K562 (cell line): ENCODE data around the gene LTBP1. TPM values are rescaled to one million over a fixed set of nuclear protein-coding genes. Genes with fewer than 3 reads are reported as not detected.

Source experiments
- BCLAF1 ChIP-seq, 2 experiments: fragments of 450-650 bp in 1 of 2; IDR thresholded peaks; 2 replicates each; pipeline ENCODE4 v1.6.1; 2011 to 2017; ENCODE audit warnings: low read depth in 2 of 2, antibody characterized with exemption in 1 of 2, borderline replicate concordance in 1 of 2, low read length in 1 of 2, mild to moderate bottlenecking in 1 of 2, mixed read lengths in 1 of 2; ENCODE audit not compliant: control insufficient read depth in 1 of 2
- ESRRA ChIP-seq: fragments of 450-650 bp; IDR thresholded peaks from 2 replicates; pipeline ENCODE4 v1.6.1; 2014; ENCODE audit warnings: low read depth, mild to moderate bottlenecking, moderate library complexity, borderline replicate concordance
- HSF4 ChIP-seq: fragments of 250-450 bp; sonication (Bioruptor Pico); IDR thresholded peaks from 2 replicates; pipeline ENCODE4 v2.1.2; 2022; ENCODE audit warnings: mild to moderate bottlenecking, moderate library complexity, borderline replicate concordance
- MAZ ChIP-seq, 2 experiments: fragments of 450-650 bp in 1 of 2; sonication (generic) in 1 of 2; formaldehyde crosslinking; IDR thresholded peaks in 1 of 2; conservative IDR thresholded peaks in 1 of 2; 2 replicates each; pipeline versions ENCODE4 v1.4.0 to v1.5.0; 2020; ENCODE audit warnings: mild to moderate bottlenecking in 1 of 2, missing genetic modification reagents in 1 of 2
- NR2C1 ChIP-seq, 2 experiments: fragments of 450-650 bp; IDR thresholded peaks; 2 replicates each; pipeline ENCODE4 v1.6.1; 2017; ENCODE audit warnings: mild to moderate bottlenecking in 2 of 2, antibody characterized with exemption in 1 of 2, inconsistent platforms in 1 of 2, missing compliant biosample characterization in 1 of 2, missing genetic modification characterization in 1 of 2
- POLR3G ChIP-seq: IDR thresholded peaks from 2 replicates; pipeline ENCODE4 v1.6.1; 2011; ENCODE audit not compliant: insufficient read length, insufficient replicate concordance; ENCODE audit errors: extremely low read depth
- SAP30 ChIP-seq: fragments of 200-600 bp; sonication (generic); IDR thresholded peaks from 2 replicates; pipeline ENCODE4 v1.6.1; 2012; ENCODE audit warnings: borderline replicate concordance, low read depth, mild to moderate bottlenecking, moderate library complexity, low read length, control low read depth, inconsistent platforms; ENCODE audit not compliant: insufficient read depth, poor library complexity, severe bottlenecking
- ZNF146 ChIP-seq: IDR thresholded peaks from one replicate; pipeline ENCODE4 v1.6.1; 2018; ENCODE audit warnings: missing compliant biosample characterization; ENCODE audit not compliant: unreplicated experiment
- ZNF431 ChIP-seq: sonication (generic); formaldehyde crosslinking; IDR thresholded peaks from 2 replicates; pipeline ENCODE4 v1.8.0; 2022; ENCODE audit warnings: mild to moderate bottlenecking, missing genetic modification reagents
- ZNF76 ChIP-seq: fragments of 250-450 bp; sonication (Bioruptor Pico); IDR thresholded peaks from 2 replicates; pipeline ENCODE4 v1.4.0; 2020; ENCODE audit warnings: mild to moderate bottlenecking, moderate library complexity, borderline replicate concordance
- polyA plus RNA-seq, 8 experiments: library from polyadenylated mRNA; depleted of rRNA in 4 of 8; stranded (reverse) in 5 of 8; unstranded in 3 of 8; fragments of >200 nt; fragmentation: Nextera tagmentation in 2 of 8; fragmentation: Illumina TruSeq in 1 of 8; extraction: Ambion mirVana in 2 of 8; extraction: Trizol in 1 of 8; gene quantifications; 2 replicates each; pipeline versions ENCODE4 v1.2.1 to v1.2.3, GENCODE V29; 2011 to 2014; ENCODE audit warnings: inconsistent platforms in 1 of 8, missing spikeins in 1 of 8
- total RNA-seq, 7 experiments: library from RNA; depleted of rRNA in 6 of 7; stranded (reverse); fragments of >200 nt in 6 of 7; fragmentation: Illumina TruSeq in 2 of 7; extraction: Trizol in 2 of 7; gene quantifications; 2 replicates each; pipeline versions ENCODE4 v1.2.1 to v1.2.3, GENCODE V29; 2011 to 2021; ENCODE audit warnings: low replicate concordance in 1 of 7
- TF ChIP-seq, protein P1 (sequence below), 2 experiments: fragments of 450-650 bp; formaldehyde crosslinking in 1 of 2; IDR thresholded peaks; 2 replicates each; pipeline versions ENCODE4 v1.4.0 to v1.6.1; 2014 to 2020; ENCODE audit warnings: mild to moderate bottlenecking in 2 of 2, borderline replicate concordance in 1 of 2, low read depth in 1 of 2
- TF ChIP-seq, protein P2 (sequence below): fragments of 250-450 bp; sonication (Bioruptor Pico); IDR thresholded peaks from 2 replicates; pipeline ENCODE4 v1.8.0; 2022; ENCODE audit warnings: moderate library complexity, mild to moderate bottlenecking, inconsistent platforms

Gene LTBP1
- total and polyA plus RNA-seq, 9 of the 15 experiments (the other 6 are each of a cell fraction or from before 2014, with no cell fraction given): 3.6 to 16.4 (median 8.5) TPM

DNA sequence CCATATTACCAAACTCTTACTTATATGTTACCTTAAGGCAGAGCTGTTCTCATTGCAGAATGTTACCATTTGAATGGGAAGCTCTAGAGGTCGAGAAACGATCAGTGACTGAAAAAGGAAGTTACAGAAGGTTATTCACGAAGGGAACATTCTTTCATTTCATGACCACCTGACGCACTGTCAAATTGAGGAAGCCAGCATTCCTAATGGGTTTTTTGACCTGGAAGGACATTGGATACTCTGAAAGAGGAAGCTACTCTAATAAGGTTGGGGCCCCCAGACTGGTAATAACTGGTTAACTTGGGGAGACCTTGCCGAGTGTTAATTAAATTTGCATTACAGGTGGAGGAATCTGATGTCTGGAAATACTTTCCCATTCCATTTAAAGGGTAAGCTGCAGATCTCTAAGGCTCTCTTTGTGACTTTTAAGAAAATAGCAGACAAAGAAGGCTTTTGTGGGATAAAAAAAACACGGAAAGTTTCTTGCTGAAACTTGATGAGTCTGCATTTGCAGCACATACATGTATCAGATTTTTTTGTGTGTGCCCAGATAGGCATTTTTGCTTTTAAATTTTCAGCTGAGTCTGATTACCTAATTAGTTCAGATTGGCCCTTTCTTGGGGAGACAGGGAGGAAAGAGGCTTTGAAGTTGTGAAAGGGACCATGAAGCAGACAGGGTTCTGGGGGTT, 137.1 kb downstream of the LTBP1 start (continued):
- TF ChIP-seq, protein P1, sequence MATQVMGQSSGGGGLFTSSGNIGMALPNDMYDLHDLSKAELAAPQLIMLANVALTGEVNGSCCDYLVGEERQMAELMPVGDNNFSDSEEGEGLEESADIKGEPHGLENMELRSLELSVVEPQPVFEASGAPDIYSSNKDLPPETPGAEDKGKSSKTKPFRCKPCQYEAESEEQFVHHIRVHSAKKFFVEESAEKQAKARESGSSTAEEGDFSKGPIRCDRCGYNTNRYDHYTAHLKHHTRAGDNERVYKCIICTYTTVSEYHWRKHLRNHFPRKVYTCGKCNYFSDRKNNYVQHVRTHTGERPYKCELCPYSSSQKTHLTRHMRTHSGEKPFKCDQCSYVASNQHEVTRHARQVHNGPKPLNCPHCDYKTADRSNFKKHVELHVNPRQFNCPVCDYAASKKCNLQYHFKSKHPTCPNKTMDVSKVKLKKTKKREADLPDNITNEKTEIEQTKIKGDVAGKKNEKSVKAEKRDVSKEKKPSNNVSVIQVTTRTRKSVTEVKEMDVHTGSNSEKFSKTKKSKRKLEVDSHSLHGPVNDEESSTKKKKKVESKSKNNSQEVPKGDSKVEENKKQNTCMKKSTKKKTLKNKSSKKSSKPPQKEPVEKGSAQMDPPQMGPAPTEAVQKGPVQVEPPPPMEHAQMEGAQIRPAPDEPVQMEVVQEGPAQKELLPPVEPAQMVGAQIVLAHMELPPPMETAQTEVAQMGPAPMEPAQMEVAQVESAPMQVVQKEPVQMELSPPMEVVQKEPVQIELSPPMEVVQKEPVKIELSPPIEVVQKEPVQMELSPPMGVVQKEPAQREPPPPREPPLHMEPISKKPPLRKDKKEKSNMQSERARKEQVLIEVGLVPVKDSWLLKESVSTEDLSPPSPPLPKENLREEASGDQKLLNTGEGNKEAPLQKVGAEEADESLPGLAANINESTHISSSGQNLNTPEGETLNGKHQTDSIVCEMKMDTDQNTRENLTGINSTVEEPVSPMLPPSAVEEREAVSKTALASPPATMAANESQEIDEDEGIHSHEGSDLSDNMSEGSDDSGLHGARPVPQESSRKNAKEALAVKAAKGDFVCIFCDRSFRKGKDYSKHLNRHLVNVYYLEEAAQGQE (IDR thresholded peaks at IDR 0.05; ENCODE audit: borderline replicate concordance): peak; percentile 65
- TF ChIP-seq, protein P1 (CRISPR knock-in tag; IDR thresholded peaks at IDR 0.05; ENCODE audit: low read depth): no peak
- TF ChIP-seq ZNF146 (CRISPR knock-in tag): no peak
- no peak for TF ChIP-seq ZNF76
- TF ChIP-seq POLR3G: no peak
- no peak for TF ChIP-seq BCLAF1 (IDR thresholded peaks at IDR 0.05; ENCODE audit: borderline replicate concordance in 1 of 2, control insufficient read depth in 1 of 2, low read depth in 2 of 2, low read length in 1 of 2)
- TF ChIP-seq MAZ (CRISPR knock-in tag; conservative IDR thresholded peaks at IDR 0.05 in 1 of 2, IDR thresholded peaks at IDR 0.05 in 1 of 2): 0 out of 4 replicates have a peak, but pooled peaks of 1 of the 2 experiments have one; percentile 30
- no peak for TF ChIP-seq SAP30
- peak; percentile 24; the same call in 1 of the 2 replicates for TF ChIP-seq ESRRA
- peak; percentile 72; the same call in 1 of the 2 replicates for TF ChIP-seq NR2C1 (IDR thresholded peaks at IDR 0.05)
- peak; percentile 65 for TF ChIP-seq NR2C1 (tag; IDR thresholded peaks at IDR 0.05)
- no peak for TF ChIP-seq ZNF431 (CRISPR knock-in tag)
- TF ChIP-seq, protein P2, sequence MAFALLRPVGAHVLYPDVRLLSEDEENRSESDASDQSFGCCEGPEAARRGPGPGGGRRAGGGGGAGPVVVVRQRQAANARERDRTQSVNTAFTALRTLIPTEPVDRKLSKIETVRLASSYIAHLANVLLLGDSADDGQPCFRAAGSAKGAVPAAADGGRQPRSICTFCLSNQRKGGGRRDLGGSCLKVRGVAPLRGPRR: no peak
- TF ChIP-seq HSF4: no peak
